Posterior cingulate gyrus (tissue), 11 donors: Measurements from ENCODE around the gene CRELD1.
A peak's percentile ranks its signal among the peaks of the same experiment; 100 is the strongest.
"Not testable (repeated sequence)": the region's sequence is repeated elsewhere in the genome, so short reads cannot be mapped to it uniquely, and the experiment has no call there.

Experiments used
- DNase-seq, 10 donors: peaks; one replicate each; pipeline versions ENCODE4 v3.0.0 to v3.0.0-alpha.2; 2020 to 2021; ENCODE audit warnings: mixed read lengths in 3 of 10
- intact Hi-C: fragments of 100-400 bp; cut with DNase I; formaldehyde crosslinking; loops from one replicate; pipeline ENCODE4 v1.15.1; 2023

CRELD1 gene, protein sequence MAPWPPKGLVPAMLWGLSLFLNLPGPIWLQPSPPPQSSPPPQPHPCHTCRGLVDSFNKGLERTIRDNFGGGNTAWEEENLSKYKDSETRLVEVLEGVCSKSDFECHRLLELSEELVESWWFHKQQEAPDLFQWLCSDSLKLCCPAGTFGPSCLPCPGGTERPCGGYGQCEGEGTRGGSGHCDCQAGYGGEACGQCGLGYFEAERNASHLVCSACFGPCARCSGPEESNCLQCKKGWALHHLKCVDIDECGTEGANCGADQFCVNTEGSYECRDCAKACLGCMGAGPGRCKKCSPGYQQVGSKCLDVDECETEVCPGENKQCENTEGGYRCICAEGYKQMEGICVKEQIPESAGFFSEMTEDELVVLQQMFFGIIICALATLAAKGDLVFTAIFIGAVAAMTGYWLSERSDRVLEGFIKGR

DNA sequence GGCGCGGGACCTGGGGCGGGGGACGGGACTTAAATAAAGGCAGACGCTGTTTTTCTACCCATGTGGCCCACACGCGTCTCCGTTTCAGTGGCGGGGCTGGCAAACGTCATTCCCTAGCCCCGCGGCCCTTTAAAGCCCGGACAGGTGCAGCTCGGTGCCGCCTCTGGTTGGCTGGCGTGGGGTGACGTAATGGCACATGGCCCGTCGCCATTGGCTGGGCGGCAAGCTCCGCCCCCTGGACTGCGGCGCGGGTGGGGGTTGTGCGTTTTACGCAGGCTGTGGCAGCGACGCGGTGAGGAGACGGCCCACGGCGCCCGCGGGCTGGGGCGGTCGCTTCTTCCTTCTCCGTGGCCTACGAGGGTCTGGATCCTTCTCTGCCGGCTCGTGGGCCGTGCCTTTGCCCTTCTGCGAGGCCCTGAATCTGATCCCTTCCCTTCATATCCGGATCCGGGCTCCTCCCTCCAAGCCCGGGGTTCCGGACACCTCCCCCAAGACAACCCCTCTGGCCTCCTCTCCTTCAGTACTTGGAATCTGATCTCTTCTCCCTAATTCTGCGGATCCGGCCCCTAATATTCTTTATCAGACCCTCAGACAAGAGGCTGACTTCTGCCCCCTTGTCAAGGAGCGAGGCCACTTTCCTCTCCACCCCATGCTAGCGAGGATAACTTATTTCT lies at the start of gene CRELD1:
Gene CRELD1 (plus strand): TSS at position 274 of the 674 bp plus-strand sequence. CDS start 605 bp downstream, outside the sequence.
- DNase-seq = peak; percentile 95 to 100 (median 98)
- intact Hi-C loops = loop anchor here (5.0 kb wide), 2 partner anchors 41 to 86 kb away; partner anchors contain the start of gene JAGN1

GRCh38 chr3:9884555-9885165 lies 49.0 kb upstream of the CRELD1 start:
- DNase-seq = no peak
- intact Hi-C loops = no loop called here

DNA sequence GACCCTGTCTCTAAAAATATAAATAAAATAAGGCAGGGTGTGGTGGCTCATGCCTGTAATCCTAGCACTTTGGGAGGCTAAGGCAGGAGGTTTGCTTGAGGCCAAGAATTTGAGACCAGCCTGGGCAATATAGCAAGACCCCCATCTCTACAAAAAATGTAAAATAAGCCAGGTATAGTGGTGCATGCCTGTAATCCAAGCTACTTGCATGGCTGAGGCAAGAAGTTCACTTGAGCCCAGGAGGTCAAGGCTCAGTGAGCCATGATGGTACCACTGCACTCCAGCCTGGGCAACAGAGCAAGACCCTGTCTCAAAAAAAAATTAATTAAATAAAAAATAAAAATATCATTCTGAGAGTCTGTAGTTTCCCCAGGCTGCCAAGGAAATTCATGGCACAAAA lies 47.3 kb upstream of the CRELD1 start:
- intact Hi-C loops = no loop called here
- DNase-seq = no peak

- no peak for DNase-seq
- intact Hi-C loops = no loop called here
Measured at GRCh38 chr3:9887480-9887879, 46.2 kb upstream of the CRELD1 start.

GRCh38 chr3:9888540-9888939 lies 45.1 kb upstream of the CRELD1 start:
- no peak for DNase-seq
- intact Hi-C loops = no loop called here

- intact Hi-C loops = no loop called here
Measured at GRCh38 chr3:9889405-9889804, 44.2 kb upstream of the CRELD1 start.

DNA sequence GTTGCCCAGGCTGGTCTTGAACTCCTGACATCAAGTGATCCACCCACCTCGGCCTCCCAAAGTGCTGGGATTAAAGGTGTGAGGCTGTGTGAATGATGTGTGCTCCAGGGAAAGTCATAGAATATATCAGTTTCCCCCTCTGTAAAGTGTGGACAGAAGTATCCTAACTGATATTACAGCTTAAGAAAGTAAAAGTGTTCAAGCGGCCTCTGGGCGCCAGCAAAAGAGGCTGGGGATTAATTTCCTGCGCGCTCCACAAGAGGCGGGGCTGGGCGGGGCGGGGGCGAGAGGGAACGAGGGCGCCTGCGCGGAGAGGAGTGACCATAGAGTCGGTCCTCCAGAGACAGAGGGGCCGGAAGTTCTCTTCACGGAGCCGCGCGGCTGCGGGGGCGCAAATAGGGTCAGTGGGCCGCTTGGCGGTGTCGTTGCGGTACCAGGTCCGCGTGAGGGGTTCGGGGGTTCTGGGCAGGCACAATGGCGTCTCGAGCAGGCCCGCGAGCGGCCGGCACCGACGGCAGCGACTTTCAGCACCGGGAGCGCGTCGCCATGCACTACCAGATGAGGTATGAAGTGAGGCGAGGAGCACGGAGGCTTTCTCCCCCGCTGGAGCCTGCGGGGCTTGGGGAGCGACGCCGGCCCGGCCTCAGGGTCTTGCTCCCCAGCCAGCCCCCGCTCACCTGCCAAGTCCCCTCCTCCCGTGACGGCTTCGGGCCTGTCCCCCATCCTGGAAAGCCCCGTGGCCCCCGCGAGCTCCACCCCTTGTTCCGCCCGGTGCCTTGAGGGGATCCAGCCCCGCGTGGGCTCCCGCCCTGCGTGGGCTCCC lies 43.2 kb upstream of the CRELD1 start, which contains the start of gene JAGN1:
Gene JAGN1 (plus strand): TSS at position 362 of the 823 bp plus-strand sequence. CDS start 113 bp downstream, at position 475.
- intact Hi-C loops = loop anchor here (1.0 to 5.0 kb wide), 3 partner anchors 42 to 56 kb away; partner anchors contain the start of genes CRELD1 and RPUSD3
- peak; percentile 83 to 98 (median 87) for DNase-seq

More at GRCh38 chr3:9889405-9889804, 44.2 kb upstream of the CRELD1 start:
- DNase-seq = no peak

DNA sequence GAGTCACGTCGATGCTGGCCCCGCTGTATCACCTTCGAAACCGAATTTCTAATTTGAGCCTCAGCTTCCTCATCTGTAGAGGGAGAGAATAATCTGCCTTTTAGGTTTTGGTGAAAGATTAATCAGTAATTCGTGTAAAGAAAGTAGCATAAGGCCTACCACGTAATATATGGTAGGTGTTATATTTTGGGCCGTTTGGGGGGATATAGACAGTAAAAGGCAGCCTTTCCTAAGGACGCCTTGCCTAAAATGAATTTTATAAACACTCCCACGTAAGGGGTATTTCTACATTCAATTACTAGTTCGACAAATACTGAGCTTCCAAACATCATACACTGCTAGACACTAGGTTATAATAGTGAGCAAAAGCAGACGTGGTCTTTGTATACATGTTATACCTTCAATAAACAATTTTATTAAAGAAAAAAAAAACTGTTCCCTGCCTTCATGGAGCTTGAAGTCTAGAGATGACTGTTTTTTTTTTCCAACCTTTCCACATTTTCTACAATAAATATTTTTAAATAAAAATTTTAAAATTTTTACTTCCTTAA lies 42.5 kb upstream of the CRELD1 start:
- intact Hi-C loops = loop anchor here (5.0 kb wide), 2 partner anchors 41 to 49 kb away; partner anchors contain the start of genes CRELD1 and RPUSD3
- no peak for DNase-seq

- DNase-seq = no peak
- intact Hi-C loops = loop anchor here (5.0 kb wide), 2 partner anchors 39 to 51 kb away; partner anchors contain the start of genes CRELD1 and RPUSD3
Measured at GRCh38 chr3:9893739-9894138, 39.9 kb upstream of the CRELD1 start.

DNA sequence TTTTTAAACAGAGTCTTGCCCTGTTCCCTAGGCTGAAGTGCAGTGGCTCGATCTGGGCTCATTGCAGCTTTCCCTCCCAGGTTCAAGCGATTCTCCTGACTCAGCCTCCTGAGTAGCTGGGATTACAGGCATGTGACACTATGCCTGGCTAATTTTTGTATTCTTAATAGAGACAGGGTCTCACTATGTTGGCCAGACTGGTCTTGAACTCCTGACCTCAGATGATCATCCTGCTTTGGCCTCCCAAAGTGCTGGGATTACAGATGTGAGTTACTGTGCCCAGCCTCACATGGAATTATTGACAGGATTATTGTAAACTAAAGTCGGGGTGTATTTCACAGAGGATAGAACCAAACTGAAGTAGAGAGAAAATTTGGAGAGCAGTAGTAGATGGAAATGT lies 37.9 kb upstream of the CRELD1 start:
- DNase-seq, intact Hi-C loops: not testable (repeated sequence)

- intact Hi-C loops, DNase-seq: not testable (repeated sequence)
Measured at GRCh38 chr3:9896755-9897407, 36.8 kb upstream of the CRELD1 start.

DNA sequence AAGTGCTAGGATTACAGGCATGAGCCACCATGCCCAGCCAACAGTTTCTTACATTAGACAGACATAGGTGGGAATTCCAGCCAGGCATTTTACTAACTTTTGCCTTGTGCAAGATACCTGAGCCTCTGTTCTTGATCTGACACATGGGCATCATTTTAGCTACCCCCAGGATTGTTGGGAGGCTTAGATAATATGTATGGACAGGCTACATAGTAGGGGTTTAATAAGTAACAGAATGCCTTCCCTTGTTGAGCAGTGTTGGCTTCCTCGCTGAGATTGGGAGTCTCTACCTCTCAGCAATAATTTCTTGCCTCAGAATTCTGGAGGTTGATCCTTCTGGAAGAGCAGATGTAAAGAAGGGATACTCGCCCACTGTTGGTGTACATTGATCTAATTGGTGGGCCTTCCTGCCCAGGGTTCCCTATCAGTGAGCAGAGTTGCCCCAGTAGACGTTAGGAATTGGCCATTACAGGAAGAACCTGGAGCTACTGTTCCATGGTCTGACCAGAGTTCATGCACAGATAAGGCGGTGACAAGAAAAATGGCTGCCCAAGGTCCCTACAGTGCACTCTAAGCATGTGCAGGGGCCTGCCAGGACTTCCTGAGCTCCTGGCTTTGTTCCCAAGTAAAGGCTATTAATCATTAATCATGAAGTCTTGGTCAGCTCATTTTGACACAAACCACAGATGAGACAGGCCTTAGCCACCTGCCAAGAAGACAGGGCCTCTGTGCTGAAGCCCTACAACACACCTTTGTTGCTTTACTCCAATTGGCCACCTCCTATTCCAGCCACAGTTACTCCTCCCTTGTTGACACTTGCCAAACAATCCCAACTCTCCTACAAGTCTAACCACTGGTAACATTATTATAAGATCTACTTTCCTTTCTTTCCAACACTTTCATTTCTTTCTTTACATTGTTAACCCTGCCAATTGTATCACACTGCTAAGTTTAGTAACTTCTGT lies 35.9 kb upstream of the CRELD1 start:
- intact Hi-C loops = no loop called here
- no peak for DNase-seq

DNA sequence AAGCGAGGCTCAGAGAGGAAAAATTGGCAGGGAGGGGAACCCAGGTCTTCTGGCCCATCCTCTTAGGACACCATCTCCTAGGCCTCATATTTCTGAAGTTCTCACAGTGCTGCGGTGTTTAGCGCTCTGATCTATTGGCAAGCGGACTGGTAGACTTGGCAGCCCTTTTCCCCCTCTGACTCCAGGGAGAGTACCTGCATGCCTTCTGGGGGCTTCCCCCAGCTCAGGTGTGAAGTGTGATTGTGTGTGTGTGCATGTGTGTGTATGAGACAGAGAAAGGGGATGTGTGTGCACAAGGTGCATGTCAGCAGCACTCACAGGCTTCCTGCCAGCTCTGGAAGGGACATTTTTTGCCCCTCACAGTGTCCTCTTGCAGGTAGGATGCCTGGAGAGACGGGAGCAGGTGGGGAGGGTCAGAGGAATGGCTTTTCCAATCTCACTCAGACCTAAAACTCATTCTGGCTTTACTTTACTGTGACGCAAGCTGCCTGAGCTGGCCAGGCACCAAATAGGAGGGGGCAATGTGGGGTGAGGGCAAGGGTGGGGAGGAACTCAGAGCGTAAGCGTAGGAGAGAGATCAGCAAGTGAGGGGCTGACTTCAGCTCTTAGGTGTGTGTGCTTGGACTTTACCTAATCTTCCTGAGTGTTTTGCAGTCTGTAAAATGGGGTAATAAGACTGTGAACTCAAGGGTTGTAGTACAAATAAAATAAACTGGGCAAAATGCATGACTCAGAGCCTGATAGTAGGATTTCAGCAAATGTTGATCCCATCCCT lies 35.0 kb upstream of the CRELD1 start:
- DNase-seq = no peak
- intact Hi-C loops = no loop called here

DNA sequence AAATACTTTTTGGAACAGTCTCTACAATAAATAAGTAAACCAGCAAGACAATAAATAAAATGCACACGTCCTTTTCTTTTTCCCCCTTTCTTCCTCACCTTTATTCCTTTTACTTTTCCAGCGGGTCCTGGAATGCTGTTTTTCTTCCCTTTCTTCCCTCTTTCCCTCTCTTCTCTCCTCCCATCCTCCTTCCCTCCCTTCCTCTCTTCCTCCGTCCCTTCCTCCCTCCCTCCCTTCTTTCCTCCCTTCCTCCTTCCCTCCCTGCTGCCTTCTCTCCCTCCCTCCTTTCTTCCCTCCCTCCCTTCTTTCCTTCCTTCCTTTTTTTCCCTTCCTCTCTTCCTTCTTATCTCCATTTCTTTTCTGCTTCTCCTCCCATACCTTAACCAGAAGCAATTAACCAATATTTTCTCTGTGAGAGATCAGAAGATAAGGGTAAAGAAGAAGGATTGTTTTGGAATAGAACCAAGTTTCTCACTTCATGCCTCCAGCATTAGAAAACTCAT lies 34.3 kb upstream of the CRELD1 start:
- DNase-seq = no peak
- intact Hi-C loops = no loop called here

- DNase-seq, intact Hi-C loops: not testable (repeated sequence)
Measured at GRCh38 chr3:9900965-9901415, 32.6 kb upstream of the CRELD1 start.

GRCh38 chr3:9901967-9902366 lies 31.7 kb upstream of the CRELD1 start:
- no peak for DNase-seq
- intact Hi-C loops = no loop called here
